ENCODE measurements around the gene LINGO1.

LINGO1 gene

DNA sequence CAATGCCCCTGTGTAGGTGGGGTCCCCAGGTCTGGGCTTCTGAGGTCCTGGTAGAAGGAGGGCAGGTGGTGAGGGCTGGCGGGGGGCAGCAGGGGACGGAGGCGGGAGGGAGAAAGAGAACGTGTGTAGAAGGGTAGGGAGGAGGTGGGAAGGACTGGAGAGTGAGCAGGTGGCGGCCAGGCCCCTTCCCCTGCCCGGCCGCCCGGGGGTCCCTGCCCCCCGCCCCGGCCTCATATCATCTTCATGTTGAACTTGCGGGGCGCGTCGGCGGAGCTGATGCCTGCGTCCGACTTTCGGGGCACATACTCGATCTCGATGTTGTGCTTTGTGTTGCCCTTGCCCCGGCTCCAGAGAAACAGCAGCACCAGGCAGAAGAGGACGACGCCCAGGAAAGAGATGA lies 18.9 kb downstream of the LINGO1 start:
- DNase-seq: no peak

DNA sequence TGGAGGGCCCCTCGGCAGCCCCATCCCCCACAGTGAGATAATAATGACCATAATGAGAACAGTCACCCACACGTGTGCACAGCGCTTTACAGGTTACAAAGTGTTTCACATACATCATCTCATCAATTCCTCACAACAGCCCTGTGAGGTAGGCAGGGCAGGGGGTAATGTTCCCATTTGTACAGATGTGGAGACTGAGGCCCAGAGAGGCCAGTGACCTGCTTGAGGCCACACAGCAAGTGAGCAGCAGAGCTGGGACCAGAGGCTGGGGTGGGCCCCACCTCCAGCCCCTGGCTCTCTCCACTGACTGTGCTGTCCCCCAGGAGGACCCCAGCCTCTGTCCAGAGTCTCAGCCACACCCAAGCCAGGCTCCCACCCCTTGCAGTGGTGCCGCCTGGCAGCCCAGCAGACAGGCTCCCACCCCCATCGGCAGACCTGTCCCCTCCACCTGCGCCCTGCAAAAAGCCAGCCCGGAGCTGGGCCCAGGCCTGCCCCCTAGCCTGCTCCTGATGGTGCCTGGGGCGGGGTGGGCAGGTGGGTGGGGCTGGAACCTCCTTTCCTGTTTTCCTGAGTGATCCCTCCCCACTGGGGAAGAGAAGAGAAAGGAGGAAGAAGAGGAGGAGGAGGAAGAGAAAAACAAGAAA lies 19.6 kb downstream of the LINGO1 start:
- no peak for DNase-seq

- no peak for DNase-seq
These were observed 20.9 kb downstream of the LINGO1 start for GRCh38 chr15:77611767-77612166.

DNA sequence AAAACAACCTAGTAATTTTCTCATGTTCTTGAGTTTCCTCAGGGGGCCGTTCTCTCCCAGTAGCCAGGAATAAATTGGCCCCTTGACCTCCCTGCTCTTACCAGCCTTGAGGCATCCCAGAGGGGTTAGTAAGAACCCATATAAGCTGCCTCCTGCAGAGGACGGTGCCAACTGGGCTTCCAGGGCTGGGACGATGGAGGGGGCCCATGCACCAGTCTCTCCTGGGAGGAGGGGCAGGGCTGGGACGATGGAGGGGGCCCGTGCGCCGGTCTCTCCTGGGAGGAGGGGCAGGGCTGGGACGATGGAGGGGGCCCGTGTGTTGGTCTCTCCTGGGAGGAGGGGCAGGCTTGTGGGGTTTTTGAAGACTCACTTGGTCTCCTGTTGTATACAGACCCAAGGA lies 22.0 kb downstream of the LINGO1 start:
- no peak for DNase-seq

DNA sequence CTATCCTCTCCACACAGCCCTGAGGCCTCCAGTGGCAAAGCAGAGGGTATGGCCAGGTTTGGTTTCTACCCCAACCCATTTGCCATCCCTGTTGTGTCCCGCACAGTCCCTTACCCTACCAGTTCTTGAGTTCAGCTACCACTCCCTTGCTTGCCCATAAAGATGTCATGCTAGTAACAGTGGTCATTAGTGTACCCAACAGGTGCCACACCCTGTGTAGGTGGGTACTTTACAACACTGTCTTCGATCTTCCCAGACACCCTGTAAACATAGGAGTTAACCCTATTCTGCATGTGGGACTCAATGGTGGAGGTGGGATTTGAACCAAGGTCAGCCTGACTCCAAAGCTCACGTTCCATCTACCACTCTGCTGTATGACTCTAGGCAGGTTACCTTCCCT lies 23.2 kb downstream of the LINGO1 start:
- no peak for DNase-seq

- DNase-seq: no peak
These were observed 23.9 kb downstream of the LINGO1 start for GRCh38 chr15:77608774-77609173.

- no peak for DNase-seq
These were observed 24.8 kb downstream of the LINGO1 start for GRCh38 chr15:77607894-77608261.

DNA sequence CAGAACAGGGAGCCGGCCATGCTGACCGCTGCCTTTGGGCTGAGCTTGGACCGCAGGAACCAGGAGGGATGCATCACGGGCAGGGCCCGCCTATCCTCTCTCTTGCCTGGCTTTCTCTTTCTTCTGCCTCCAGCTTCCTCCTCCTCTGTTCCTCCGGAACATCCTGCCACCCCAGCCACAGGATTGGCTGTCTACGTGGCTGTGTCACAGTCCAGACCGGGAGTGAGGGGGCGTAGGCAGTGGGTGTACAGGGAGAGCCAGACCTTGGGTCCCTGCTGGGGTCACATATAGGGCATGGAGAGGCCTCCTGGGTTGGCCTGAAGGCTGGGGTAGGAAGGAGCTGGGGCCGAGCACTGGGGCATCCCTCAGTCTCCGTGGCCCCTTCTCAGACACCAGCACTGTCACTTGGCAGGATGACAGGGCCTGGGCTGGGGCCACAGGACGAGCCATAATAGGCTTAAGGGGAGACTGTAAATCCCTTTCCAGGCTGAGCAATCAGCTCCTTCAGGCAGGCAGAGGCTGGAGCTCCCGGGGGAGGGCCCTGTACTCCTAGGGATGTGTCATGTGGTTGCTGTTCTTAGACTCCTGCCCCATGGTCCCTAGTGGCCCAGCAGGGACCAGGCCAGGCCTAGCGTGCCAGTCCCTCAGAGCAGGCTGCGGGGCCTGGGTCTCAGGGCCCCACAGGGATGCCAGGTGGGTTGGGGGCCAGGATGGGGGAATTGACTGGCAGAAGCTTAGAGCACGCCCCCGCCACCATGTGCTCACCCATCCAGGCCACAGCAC lies 25.4 kb downstream of the LINGO1 start:
- no peak for DNase-seq

DNA sequence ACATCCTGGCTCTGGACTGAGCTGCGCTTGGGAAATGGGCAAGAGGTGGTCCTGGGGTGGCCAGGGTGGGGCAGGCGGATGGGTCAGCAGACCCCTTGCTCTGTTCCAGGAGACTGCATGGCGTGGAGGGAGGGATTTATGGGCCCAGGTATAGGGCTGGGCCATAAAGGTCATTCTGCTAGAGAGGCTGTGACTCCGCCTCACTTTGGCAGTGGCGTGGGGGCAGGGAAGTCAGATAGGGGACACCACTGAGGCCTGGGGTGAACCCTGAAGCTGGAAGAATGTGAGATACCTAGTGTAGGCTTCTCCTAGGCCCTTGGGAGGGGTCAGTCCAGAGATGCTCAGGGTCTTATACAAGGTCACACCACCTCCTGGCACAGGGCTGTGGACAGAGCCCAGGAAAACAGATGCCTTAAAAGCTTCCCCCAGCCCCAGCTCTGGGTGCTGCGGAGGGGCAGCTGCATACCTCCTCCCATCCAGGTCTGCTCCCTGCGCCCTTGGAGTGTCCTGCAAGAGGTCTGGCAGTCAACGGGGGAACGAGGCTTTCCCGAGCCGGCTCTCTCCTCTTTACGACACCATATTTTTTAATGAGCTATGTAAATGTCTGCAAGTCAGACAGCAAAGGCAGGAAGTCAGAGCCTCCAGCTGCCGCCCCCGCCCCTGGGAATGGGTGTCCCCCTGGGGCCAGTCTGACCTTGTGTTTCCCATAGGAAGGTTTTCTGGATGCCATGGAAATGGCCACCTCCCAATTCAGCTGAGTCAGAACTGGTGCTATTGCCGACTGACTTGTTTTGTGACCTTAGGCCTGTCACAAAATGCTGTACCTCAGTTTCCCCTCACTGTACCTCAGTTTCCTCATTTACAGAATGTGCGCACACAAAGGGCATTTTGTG lies 26.3 kb downstream of the LINGO1 start:
- no peak for DNase-seq

- no peak for DNase-seq
These were observed 27.2 kb downstream of the LINGO1 start for GRCh38 chr15:77605547-77605946.

- no peak for DNase-seq
These were observed 27.7 kb downstream of the LINGO1 start for GRCh38 chr15:77604973-77605372.

- no peak for DNase-seq
These were observed 28.9 kb downstream of the LINGO1 start for GRCh38 chr15:77603611-77604336.

DNA sequence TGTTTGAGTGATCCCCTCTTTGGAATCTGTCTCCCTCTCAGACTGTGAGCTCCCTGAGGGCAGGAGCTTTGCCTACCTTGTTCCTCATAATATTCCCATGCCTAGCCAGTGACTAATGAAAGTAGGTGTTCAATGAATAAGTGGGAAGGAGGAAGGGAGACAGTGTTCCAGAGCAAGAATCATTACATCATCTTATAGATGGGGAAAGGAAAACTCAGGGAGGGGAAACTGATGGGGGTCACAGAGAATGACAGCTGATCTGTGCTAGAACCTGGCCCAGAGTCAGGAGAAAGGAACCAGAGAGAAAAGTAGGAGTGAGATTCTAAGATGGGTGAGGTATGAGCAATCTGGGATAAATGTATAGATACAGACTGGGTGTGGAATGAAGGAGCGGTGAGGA lies 29.9 kb downstream of the LINGO1 start:
- no peak for DNase-seq

DNA sequence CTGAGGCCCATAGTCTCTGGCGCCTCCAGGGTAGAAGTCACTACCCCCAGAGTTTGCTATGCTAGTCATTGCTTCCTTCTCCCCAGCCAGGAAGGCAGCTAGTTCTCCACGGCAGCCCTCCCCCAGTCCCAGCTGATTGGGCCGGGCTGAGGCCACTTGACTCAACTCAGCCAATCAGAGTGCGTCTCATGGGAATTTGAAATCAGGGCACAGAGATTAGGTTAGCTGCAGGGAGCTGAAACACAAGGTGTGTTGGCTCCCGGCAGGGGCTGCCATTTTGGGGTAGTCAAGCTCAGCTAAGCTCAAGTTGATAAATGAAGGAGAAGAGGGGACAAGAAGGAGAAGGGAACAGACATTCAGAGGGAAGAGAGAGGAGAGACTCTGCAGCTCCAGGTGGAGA lies 32.8 kb downstream of the LINGO1 start:
- no peak for DNase-seq

GRCh38 chr15:77599357-77599756 lies 33.4 kb downstream of the LINGO1 start:
- no peak for DNase-seq

DNA sequence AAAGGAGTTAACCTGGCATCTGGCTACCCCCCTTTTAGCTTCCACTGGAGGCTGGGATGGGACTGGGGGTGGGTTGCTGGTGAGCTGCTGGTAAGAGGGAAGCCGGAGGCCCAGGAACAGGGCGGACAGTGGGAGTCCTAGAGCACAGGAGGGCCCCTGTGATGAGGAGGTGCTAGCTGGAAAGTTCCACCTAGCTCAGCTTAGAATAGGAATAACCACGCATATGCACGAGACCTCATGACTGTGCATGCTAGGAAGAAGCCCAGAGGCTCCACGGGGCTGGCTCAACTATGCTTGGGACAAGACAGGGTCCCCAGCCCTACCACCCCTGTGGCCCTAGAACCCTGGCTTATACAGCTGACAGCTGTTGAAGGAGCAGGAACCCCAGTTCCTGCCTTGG lies 34.1 kb downstream of the LINGO1 start:
- DNase-seq: no peak

- DNase-seq: no peak
These were observed 34.8 kb downstream of the LINGO1 start for GRCh38 chr15:77597804-77598453.

- no peak for DNase-seq
These were observed 35.6 kb downstream of the LINGO1 start for GRCh38 chr15:77596821-77597803.

DNA sequence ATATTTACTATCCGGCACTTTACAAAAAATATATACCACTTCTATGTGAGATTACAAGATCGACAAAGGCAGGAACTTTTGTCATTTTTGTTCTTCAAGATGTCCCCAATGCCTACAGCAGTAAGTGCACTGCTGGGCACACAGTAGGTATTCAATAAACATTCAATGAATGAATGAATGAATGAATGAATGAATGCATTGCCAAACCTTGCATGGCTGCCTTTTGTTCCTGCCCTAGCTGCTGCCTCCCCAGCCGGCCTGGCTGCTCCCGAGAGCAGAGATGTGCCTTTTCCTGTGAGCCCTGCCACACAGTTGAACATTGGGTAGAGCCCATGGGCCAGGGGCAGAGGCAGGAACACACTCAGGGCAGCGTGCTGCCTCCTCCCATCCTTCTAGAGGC lies 37.5 kb downstream of the LINGO1 start:
- DNase-seq: no peak

- no peak for DNase-seq
These were observed 40.0 kb downstream of the LINGO1 start for GRCh38 chr15:77592758-77593157.

DNA sequence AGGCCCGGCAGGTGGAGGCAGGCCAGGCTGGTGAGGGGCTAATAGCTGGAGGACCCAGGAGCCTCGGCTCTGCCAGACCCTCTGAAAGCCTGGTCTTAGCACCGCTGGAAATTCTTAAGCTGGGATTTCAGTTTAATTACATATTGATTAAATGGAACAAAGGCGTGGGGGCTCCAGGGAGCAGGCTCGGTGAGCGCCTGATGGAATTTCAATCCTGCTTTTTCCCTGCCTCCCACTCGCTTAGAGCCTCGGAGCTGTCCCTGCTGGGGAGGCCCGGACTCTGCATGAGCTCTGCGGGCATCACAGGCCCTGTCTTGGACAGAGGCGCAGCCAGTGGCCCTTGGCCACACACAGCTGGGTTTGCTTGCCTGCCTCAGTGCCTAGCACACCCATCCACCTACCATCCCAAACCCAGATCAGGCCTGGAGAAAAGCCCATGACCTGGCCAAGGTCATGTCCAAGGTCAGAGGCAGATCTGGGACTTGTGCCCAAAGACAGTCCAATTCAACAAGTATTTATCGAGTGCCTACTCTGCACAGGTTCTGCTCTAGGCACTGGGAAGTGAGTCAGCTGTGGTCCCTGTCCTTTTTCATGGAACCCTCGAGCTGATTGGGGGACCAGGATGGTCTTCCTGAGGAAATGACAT lies 40.6 kb downstream of the LINGO1 start:
- no peak for DNase-seq

Data from stimulated activated CD4-positive, alpha-beta T cell treated with anti-CD3 and anti-CD28 coated beads, Interleukin-4, amount 100 ng/mL, for 1 hour (primary cell).